H1 (cell line): ENCODE measurements around the gene GNA12. TPM values are rescaled to one million over a fixed set of nuclear protein-coding genes. Genes with fewer than 3 reads are reported as not detected.
"Not testable (repeated sequence)": the region's sequence is repeated elsewhere in the genome, so short reads cannot be mapped to it uniquely, and the experiment has no call there.

ENCODE experiments used
- CTCF ChIA-PET: fragments of 300-600 bp; sonication (Branson Sonifier 250); formaldehyde crosslinking; loops from one replicate; lab custom pipeline; 2021; ENCODE audit not compliant: partially characterized antibody; lab: Charles Lee
- POLR2A ChIA-PET: fragments of 300-600 bp; sonication (Branson Sonifier 250); formaldehyde crosslinking; loops from one replicate; lab custom pipeline; 2021; ENCODE audit warnings: inconsistent platforms; ENCODE audit not compliant: partially characterized antibody; lab: Charles Lee
- DNase-seq, 2 experiments: peaks; one replicate each; pipeline versions ENCODE4 v3.0.0 to v3.0.0-alpha.2; 2010 to 2022; ENCODE audit warnings: low spot score in 2 of 2, low read depth in 1 of 2, mixed read lengths in 1 of 2
- FAIRE-seq: peaks from 2 replicates; lab custom pipeline; 2011; peaks lifted over from hg19 to GRCh38; lab: Jason Lieb, UNC
- H2AFZ ChIP-seq: 2 replicates; pipeline ENCODE4 v1.8.1; 2012; ENCODE audit warnings: low read length, inconsistent platforms
- H2AK5ac ChIP-seq: 2 replicates; pipeline ENCODE4 v1.6.1; 2013; ENCODE audit warnings: low read depth, low read length
- H2BK120ac ChIP-seq: replicated peaks from 2 replicates; pipeline ENCODE3; 2013; ENCODE audit warnings: low read depth, low read length, inconsistent platforms
- H2BK12ac ChIP-seq: 2 replicates; pipeline ENCODE4 v1.6.1; 2013; ENCODE audit warnings: low read depth, low read length
- H2BK15ac ChIP-seq: 2 replicates; pipeline ENCODE4 v1.6.1; 2013; ENCODE audit warnings: low read length
- H2BK20ac ChIP-seq: 2 replicates; pipeline ENCODE4 v1.6.1; 2013; ENCODE audit warnings: low read length
- H2BK5ac ChIP-seq: 2 replicates; pipeline ENCODE4 v1.6.1; 2013; ENCODE audit warnings: low read depth, low read length
- H3K14ac ChIP-seq: 2 replicates; pipeline ENCODE4 v1.6.1; 2013; ENCODE audit warnings: inconsistent platforms; ENCODE audit not compliant: insufficient read length
- H3K18ac ChIP-seq: 2 replicates; pipeline ENCODE4 v1.6.1; 2013; ENCODE audit warnings: low read length; ENCODE audit errors: extremely low read depth
- H3K23ac ChIP-seq: 2 replicates; pipeline ENCODE4 v1.6.1; 2013; ENCODE audit warnings: inconsistent platforms; ENCODE audit not compliant: insufficient read length
- H3K23me2 ChIP-seq: 2 replicates; pipeline ENCODE4 v1.6.1; 2013; ENCODE audit warnings: low read depth, low read length
- H3K27ac ChIP-seq: 2 replicates; pipeline ENCODE4 v1.6.1; 2011; ENCODE audit warnings: low read depth, low read length, inconsistent platforms
- H3K27me3 ChIP-seq, 4 experiments: replicated peaks in 1 of 4; 1 replicate in 1 of 4; 2 replicates in 3 of 4; pipeline versions ENCODE4 v1.6.1 to v1.8.1; 2011 to 2013; ENCODE audit warnings: low read length in 3 of 4, mild to moderate bottlenecking in 3 of 4, inconsistent platforms in 2 of 4, mixed read lengths in 2 of 4, moderate library complexity in 1 of 4; ENCODE audit not compliant: control insufficient read depth in 3 of 4, insufficient read depth in 3 of 4; ENCODE audit errors: extremely low read depth in 1 of 4
- H3K36me3 ChIP-seq, 4 experiments: 2 replicates each; pipeline versions ENCODE4 v1.6.1 to v1.8.1; 2011 to 2013; ENCODE audit warnings: mild to moderate bottlenecking in 4 of 4, low read length in 3 of 4, moderate library complexity in 2 of 4, control low read depth in 1 of 4, inconsistent platforms in 1 of 4; ENCODE audit not compliant: insufficient read depth in 4 of 4, control insufficient read depth in 2 of 4
- H3K4ac ChIP-seq: replicated peaks from 2 replicates; pipeline ENCODE3; 2013; ENCODE audit warnings: low read length, low read depth, mixed read lengths, inconsistent platforms; ENCODE audit not compliant: insufficient read length
- H3K4me1 ChIP-seq, 4 experiments: replicated peaks in 1 of 4; 1 replicate in 1 of 4; 2 replicates in 3 of 4; pipeline versions ENCODE4 v1.6.1 to v1.8.1; 2011 to 2013; ENCODE audit warnings: low read length in 3 of 4, inconsistent platforms in 2 of 4, mixed read lengths in 1 of 4; ENCODE audit not compliant: insufficient read depth in 4 of 4, control insufficient read depth in 3 of 4
- H3K4me2 ChIP-seq, 2 experiments: 2 replicates each; pipeline versions ENCODE4 v1.6.1 to v1.8.1; 2011 to 2013; ENCODE audit warnings: low read depth in 2 of 2, low read length in 2 of 2, control low read depth in 1 of 2, inconsistent platforms in 1 of 2, mild to moderate bottlenecking in 1 of 2; ENCODE audit not compliant: insufficient read depth in 1 of 2
- H3K4me3 ChIP-seq, 4 experiments: fragments of 200-600, 300-600 bp in 1 of 4; sonication (generic), shearing (Covaris generic), sonication (Bioruptor Twin) in 1 of 4; 2 replicates each; pipeline versions ENCODE4 v1.5.1 to v1.8.1; 2011 to 2016; ENCODE audit warnings: low read length in 4 of 4, low read depth in 3 of 4, control low read depth in 2 of 4, inconsistent platforms in 2 of 4, mild to moderate bottlenecking in 2 of 4, mixed read lengths in 1 of 4, moderate library complexity in 1 of 4; ENCODE audit not compliant: insufficient read depth in 2 of 4; ENCODE audit errors: extremely low read depth in 1 of 4
- H3K56ac ChIP-seq: replicated peaks from 2 replicates; pipeline ENCODE3; 2013; ENCODE audit warnings: low read depth, mild to moderate bottlenecking, mixed read lengths, low read length, inconsistent platforms; ENCODE audit not compliant: insufficient read length
- H3K79me1 ChIP-seq: 2 replicates; pipeline ENCODE4 v1.6.1; 2013; ENCODE audit warnings: low read depth, low read length, control low read depth
- H3K79me2 ChIP-seq, 2 experiments: 2 replicates each; pipeline versions ENCODE4 v1.6.1 to v1.8.1; 2012 to 2013; ENCODE audit warnings: low read length in 2 of 2, mild to moderate bottlenecking in 2 of 2, inconsistent platforms in 1 of 2; ENCODE audit not compliant: insufficient read depth in 2 of 2, control insufficient read depth in 1 of 2
- H3K9ac ChIP-seq, 4 experiments: replicated peaks in 1 of 4; 1 replicate in 1 of 4; 2 replicates in 3 of 4; pipeline versions ENCODE4 v1.6.1 to v1.8.1; 2011 to 2013; ENCODE audit warnings: low read depth in 3 of 4, low read length in 3 of 4, control low read depth in 2 of 4, mild to moderate bottlenecking in 2 of 4, moderate library complexity in 2 of 4, inconsistent platforms in 1 of 4; ENCODE audit errors: extremely low read depth in 1 of 4
- H3K9me3 ChIP-seq, 2 experiments: 2 replicates each; pipeline versions ENCODE4 v1.6.1 to v1.8.1; 2012 to 2013; ENCODE audit warnings: mild to moderate bottlenecking in 2 of 2, moderate library complexity in 2 of 2, control low read depth in 1 of 2, inconsistent platforms in 1 of 2, low read depth in 1 of 2, low read length in 1 of 2, mixed read lengths in 1 of 2; ENCODE audit not compliant: insufficient read depth in 2 of 2
- H4K20me1 ChIP-seq, 2 experiments: replicated peaks in 1 of 2; 2 replicates each; pipeline versions ENCODE3 to v1.8.1; 2011 to 2013; ENCODE audit warnings: inconsistent platforms in 2 of 2, low read length in 2 of 2, mild to moderate bottlenecking in 1 of 2; ENCODE audit not compliant: insufficient read depth in 2 of 2, control insufficient read depth in 1 of 2
- H4K5ac ChIP-seq: 2 replicates; pipeline ENCODE4 v1.6.1; 2013; ENCODE audit warnings: low read length, low read depth, mixed read lengths, inconsistent platforms; ENCODE audit not compliant: insufficient read length
- H4K8ac ChIP-seq: 2 replicates; pipeline ENCODE4 v1.8.0; 2013; ENCODE audit warnings: mild to moderate bottlenecking, moderate library complexity, low read length, inconsistent platforms; ENCODE audit not compliant: insufficient read depth; ENCODE audit errors: extremely low read depth
- H4K91ac ChIP-seq: replicated peaks from 2 replicates; pipeline ENCODE3; 2013; ENCODE audit warnings: low read length, mixed read lengths, inconsistent platforms; ENCODE audit not compliant: insufficient read length
- MAFK ChIP-seq: IDR thresholded peaks from 2 replicates; pipeline ENCODE4 v1.6.1; 2012; ENCODE audit warnings: low read depth, mild to moderate bottlenecking, improper control_type of control experiment, low read length
- NANOG ChIP-seq: IDR thresholded peaks from 2 replicates; pipeline ENCODE4 v1.6.1; 2011; ENCODE audit warnings: low read length, low read depth, mild to moderate bottlenecking, inconsistent platforms; ENCODE audit not compliant: insufficient read depth, poor library complexity, severe bottlenecking
- WGBS, 2 experiments: shearing (Covaris generic) in 1 of 2; methylation state at CpG; one replicate each; pipeline versions ENCODE4 v1.1.6 to v1.1.7; 2013 to 2015; ENCODE audit warnings: low lambda C conversion rate in 2 of 2, mixed read lengths in 2 of 2, inconsistent platforms in 1 of 2, low coverage in 1 of 2, missing lambda C conversion rate in 1 of 2; ENCODE audit not compliant: insufficient replicate concordance in 2 of 2, insufficient coverage in 1 of 2, insufficient read length in 1 of 2; ENCODE audit errors: extremely low coverage in 1 of 2, missing lambda C conversion rate in 1 of 2; 5-methylcytosine and 5-hydroxymethylcytosine counted together
- polyA plus RNA-seq, 7 experiments: library from polyadenylated mRNA; depleted of rRNA in 3 of 7; stranded (reverse) in 5 of 7; unstranded in 2 of 7; fragments of >200 nt in 5 of 7; fragments of 200-250 nt in 2 of 7; gene quantifications; 1 replicate in 5 of 7; 2 replicates in 1 of 7; 4 replicates in 1 of 7; pipeline versions ENCODE4 v1.2.1 to v1.2.3, GENCODE V29; 2011 to 2013; ENCODE audit warnings: missing spikeins in 2 of 7, mixed read lengths in 2 of 7
- total RNA-seq: library from RNA; stranded (reverse); fragmentation: NEBNext Ultra II Directional; extraction: Animal tissue kit (Norgen Biotek cat#: 25700); gene quantifications from 2 replicates; pipeline ENCODE4 v1.2.1, GENCODE V29; 2021
- TF ChIP-seq, protein P1 (sequence below): IDR thresholded peaks from 2 replicates; pipeline ENCODE4 v1.6.1; 2012; ENCODE audit warnings: inconsistent platforms

The GNA12 gene
- total and polyA plus RNA-seq, 2 of the 8 experiments (the other 6 are each of a cell fraction or from before 2014, with no cell fraction given) = 96.5 to 109 TPM

DNA sequence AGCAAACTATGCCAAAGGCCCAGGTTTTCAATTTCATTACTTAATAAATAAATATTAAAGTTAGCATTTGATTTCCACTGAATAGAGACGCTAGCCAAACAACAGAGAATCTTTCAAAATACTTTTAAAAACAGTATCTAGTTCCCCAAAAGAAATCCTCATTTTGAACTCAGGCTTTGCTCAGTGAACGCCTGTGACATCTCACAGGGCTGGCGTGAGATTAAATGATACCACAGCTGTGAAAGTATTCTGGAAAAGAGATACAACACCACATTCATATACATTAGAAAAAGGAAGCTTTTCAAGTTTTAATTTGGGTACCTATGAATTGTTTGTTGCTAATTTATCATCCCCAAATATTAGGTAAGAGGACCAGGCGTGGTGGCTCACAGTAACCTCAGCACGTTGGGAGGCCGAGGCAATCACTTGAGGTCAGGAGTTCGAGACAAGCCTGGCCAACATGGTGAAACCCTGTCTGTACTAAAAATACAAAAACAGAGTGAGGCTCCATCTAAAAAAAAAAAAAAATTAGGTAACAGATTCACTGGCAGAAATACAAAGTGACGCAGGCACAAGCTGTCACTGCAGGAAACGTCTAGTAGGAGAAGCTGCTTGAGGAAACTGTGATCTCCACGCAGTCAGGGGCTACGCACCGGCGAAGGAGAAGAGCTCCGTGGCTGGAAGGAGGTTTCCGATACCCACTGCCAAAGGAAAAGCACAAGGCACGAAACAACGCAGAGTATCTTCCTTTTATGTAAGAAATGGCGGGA is 106.2 kb downstream of the GNA12 start (continued):
- TF ChIP-seq MAFK (no peak), NANOG (no peak)
- TF ChIP-seq, protein P1, sequence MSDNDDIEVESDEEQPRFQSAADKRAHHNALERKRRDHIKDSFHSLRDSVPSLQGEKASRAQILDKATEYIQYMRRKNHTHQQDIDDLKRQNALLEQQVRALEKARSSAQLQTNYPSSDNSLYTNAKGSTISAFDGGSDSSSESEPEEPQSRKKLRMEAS = no peak

DNA sequence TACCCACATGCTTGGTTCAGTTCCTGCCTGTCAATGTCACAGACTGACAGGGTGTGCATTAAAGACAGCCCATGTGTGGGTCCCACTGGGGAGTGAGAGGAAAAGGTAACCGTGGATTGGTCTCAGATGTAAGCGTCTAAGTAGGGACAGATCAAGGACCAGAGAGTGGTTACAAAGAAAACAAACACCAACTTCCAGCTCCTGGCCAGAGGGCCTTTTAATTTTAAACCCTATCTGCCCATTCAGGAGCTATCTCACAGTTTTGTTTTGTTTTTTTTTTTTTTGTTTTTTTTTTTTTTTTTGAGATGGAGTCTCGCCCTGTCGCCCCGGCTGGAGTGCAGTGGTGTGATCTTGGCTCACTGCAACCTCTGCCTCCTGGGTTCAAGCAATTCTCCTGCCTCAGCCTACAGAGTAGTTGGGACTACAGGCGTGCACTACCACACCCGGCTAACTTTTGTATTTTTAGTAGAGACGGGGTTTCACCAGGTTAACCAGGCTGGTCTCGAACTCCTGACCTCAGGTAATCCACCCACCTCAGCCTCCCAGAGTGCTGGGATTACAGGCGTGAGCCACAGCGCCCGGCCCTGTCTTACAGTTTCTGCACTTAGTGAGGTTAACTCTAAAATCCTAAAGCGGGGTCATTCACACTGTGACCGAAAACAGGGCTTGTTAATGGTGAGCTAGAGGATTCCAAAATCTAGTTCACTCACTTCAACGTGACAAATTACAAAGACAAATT is 106.9 kb downstream of the GNA12 start:
- H3K4me3 ChIP-seq, H2BK12ac ChIP-seq, H2BK120ac ChIP-seq, DNase-seq, H3K27me3 ChIP-seq, H3K4ac ChIP-seq, FAIRE-seq, H3K4me2 ChIP-seq, H3K14ac ChIP-seq, H4K5ac ChIP-seq, H3K23me2 ChIP-seq, H3K9ac ChIP-seq, H2BK15ac ChIP-seq, H3K9me3 ChIP-seq, H3K36me3 ChIP-seq, H3K23ac ChIP-seq, H2BK5ac ChIP-seq, H4K91ac ChIP-seq, H3K56ac ChIP-seq, POLR2A ChIA-PET, H4K8ac ChIP-seq, H2AK5ac ChIP-seq, H3K18ac ChIP-seq, H3K27ac ChIP-seq, H2AFZ ChIP-seq, H2BK20ac ChIP-seq: not testable (repeated sequence)
- CTCF ChIA-PET = interaction anchor here (0.6 to 2.3 kb wide), 6 partner anchors 16 to 1715 kb away, joined by 3 to 10 read pairs (median 3); no protein-coding TSS in a partner anchor
- Histone ChIP-seq H4K20me1 (peaks cover 9 to 16% of the 10 kb centered on the region in 2 experiments), H3K79me1 (peaks cover 11% of the 10 kb centered on the region), H3K79me2 (peaks cover 0 to 75% of the 10 kb centered on the region in 2 experiments; a peak in 2 of 4 replicates), H3K4me1 (peaks cover 0 to 12% (median 4%) of the 10 kb centered on the region in 4 experiments; a peak in 4 of 7 replicates)
- WGBS, 2 experiments = 95% methylated on average over 14 of the region's 15 CpGs; no CpG with 5 or more reads in 1 of the 2 experiments
